Femur (tissue), 1 donor: ENCODE data around the gene NOP10.

Experiments
- DNase-seq: peaks from one replicate; pipeline ENCODE4 v3.0.0-alpha.2; 2017

Gene NOP10

DNA sequence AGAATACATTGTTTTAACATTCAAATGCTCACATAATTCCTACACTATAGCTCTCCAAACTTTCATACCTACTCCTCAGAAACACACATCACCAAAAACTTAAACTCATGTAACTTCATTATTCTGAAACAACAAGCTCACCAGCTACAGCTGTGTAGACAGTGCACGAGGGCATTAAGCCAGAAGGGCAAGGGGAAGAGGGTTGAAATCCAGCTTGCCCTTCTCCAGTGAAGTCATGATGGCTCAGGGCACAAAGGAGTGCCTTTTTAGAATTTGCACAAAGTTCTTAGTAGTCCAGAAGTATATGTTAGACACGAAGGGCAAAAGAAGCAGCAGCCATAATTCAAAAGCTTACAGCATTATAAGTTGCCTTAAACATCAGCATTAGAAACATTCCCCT, 13.9 kb downstream of the NOP10 start:
- DNase-seq = no peak

DNA sequence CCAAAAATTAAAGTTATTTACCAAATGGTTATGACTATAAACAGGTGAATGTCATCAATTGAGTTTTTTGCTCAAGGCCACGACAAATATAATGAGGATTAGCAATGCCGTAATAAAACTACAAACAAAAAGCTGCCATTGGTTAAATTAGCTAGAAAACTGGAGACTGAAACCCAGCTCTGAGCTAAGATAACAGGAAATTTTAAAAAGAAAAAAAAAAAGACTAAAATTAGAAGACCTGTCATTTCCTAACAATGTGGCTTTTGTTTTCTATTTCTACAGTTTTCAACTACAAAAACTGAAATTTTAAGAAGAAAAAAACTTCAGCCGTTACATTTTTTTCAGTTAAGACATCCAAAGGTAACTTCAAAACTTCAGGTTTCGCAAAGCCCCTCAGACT, 15.0 kb downstream of the NOP10 start:
- DNase-seq = no peak

- no peak for DNase-seq
These were observed 17.6 kb downstream of the NOP10 start for GRCh38 chr15:34325368-34325767.

GRCh38 chr15:34324933-34325332, 18.0 kb downstream of the NOP10 start:
- DNase-seq = no peak

- no peak for DNase-seq
These were observed 19.7 kb downstream of the NOP10 start for GRCh38 chr15:34323217-34323616.

- DNase-seq = peak; percentile 48
These were observed 24.5 kb downstream of the NOP10 start for GRCh38 chr15:34318277-34319079.

DNA sequence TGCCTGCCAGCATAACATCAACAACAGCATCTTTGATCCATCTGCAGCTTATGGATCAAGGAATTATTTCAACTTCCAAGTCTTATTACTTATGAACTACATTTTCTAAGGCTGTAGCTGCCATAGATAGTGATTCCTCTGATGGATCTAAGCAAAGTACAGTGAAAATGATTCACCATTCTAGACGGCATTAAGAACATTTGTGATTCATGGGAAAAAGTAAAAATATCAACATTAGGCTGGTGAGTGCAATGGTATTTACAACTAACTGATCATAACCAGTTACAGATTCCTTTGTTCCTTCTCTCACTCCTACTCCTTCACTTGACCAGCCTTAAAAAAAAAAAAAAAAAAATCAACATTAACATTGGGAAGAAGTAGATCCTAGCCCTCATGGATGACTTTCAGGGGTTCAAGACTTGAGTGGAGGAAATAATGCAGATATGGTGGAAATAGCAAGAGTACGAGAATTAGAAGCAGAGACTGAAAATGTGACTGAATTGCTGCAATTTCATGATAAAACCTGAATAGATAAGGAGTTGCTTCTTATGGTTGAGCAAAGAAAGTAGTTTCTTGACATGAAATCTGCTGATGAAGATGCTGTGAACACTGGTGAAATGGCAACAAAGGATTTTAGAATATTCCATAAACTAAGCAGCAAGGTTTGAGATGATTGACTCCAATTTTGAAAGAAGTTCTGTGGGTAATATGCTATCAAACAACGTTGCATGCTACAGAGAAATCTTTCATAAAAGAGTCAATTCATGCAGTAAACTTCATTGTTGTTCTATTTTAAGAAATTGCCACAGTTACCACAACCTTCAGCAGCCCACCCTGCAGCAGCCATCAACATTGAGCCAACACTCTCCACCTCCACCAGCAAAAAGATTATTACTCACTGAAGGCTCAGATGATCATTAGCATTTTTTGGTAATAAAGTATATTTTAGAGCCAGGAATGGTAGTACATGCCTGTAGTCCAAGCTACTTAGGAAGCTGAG, 28.1 kb downstream of the NOP10 start:
- no peak for DNase-seq

DNA sequence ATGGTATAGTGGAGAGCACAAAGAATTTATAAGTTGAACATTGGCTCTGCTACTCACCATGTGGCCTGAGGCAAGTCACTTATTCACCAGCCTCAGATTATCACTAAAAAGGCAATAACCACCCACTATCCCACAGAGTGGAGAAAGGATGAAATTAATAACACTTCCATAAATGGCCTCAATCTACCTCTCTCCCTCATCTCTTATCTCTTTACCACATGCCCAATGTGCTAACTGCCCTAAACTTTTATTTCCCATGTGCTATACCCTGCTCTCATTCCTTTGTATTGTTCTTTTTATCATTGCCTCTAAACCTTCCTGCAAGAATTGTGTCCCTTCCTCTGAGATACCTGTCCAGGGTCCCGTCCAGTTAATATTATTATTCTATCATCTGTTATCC, 31.4 kb downstream of the NOP10 start:
- DNase-seq = no peak

DNA sequence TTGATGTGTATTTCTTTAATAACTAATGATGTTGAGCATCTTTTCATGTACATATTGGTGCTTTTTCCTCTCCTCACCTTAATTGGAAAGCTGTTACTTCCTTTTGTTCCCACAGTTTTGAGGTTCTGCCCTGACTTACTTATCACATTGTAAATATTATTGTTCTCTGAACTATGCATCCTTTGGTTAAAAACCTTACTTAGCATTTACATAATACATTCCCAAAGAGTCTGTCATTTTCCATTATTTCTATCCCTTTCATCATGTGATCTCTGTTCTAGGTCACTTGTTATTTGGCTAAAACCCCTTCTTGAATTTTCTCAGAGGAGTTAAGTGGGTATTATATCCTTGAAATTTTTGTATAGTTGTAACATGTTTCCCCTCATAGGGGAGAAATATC, 38.3 kb downstream of the NOP10 start:
- DNase-seq = no peak

GRCh38 chr15:34301058-34301457, 41.9 kb downstream of the NOP10 start:
- no peak for DNase-seq

- no peak for DNase-seq
These were observed 45.9 kb downstream of the NOP10 start for GRCh38 chr15:34297059-34297458.

- DNase-seq = no peak
These were observed 50.3 kb downstream of the NOP10 start for GRCh38 chr15:34292621-34293020.
